Esophagus squamous epithelium (tissue), 5 donors: ENCODE results near the gene RPA1. TPM values are rescaled to one million over a fixed set of nuclear protein-coding genes. Genes with fewer than 3 reads are reported as not detected.

Source experiments
- DNase-seq: peaks from one replicate; lab custom pipeline; 2025; lab: John Stamatoyannopoulos, UW
- H3K27ac ChIP-seq, 4 donors: fragments of 200-600 bp; sonication (generic); one replicate each; pipeline ENCODE4 v1.5.1; 2016 to 2019; ENCODE audit warnings: mild to moderate bottlenecking in 1 of 4
- H3K27me3 ChIP-seq, 4 donors: fragments of 200-600 bp; sonication (generic); 1 replicate in 3 of 4; 2 replicates in 1 of 4; pipeline versions ENCODE4 v1.5.1 to v1.6.0; 2017 to 2021; ENCODE audit warnings: antibody characterized with exemption in 1 of 4
- H3K36me3 ChIP-seq, 3 donors: fragments of 200-600 bp; sonication (generic); one replicate each; pipeline ENCODE4 v1.5.1; 2016 to 2019
- H3K4me1 ChIP-seq, 3 donors: fragments of 200-600 bp; sonication (generic); one replicate each; pipeline ENCODE4 v1.5.1; 2017 to 2019
- H3K4me3 ChIP-seq, 4 donors: fragments of 200-600 bp; sonication (generic); 1 replicate in 3 of 4; 2 replicates in 1 of 4; pipeline ENCODE4 v1.5.1; 2016 to 2019; ENCODE audit warnings: mild to moderate bottlenecking in 2 of 4, moderate library complexity in 1 of 4
- H3K9me3 ChIP-seq, 3 donors: fragments of 200-600 bp; sonication (generic); one replicate each; pipeline ENCODE4 v1.5.1; 2016 to 2019
- POLR2A ChIP-seq, 4 donors: fragments of 450-650 bp; IDR thresholded peaks; one replicate each; pipeline ENCODE4 v1.6.1; 2017; ENCODE audit warnings: antibody characterized with exemption in 4 of 4, mild to moderate bottlenecking in 4 of 4, moderate library complexity in 3 of 4
- WGBS, 2 donors: methylation state at CpG; one replicate each; pipeline ENCODE4 v1.1.5; 2018; 5-methylcytosine and 5-hydroxymethylcytosine counted together
- intact Hi-C: fragments of 100-400 bp; cut with DNase I; formaldehyde crosslinking; loops from one replicate; pipeline ENCODE4 v1.15.0; 2022
- total RNA-seq, 4 donors: library from RNA; depleted of rRNA; stranded (reverse); fragments of >200 nt; gene quantifications; one replicate each; pipeline ENCODE4 v1.1.0, GENCODE V29; 2016
- TF ChIP-seq, protein P1 (sequence below), 6 experiments: fragments of 450-650 bp in 4 of 6; fragments of 200-600 bp in 2 of 6; sonication (generic) in 2 of 6; IDR thresholded peaks; one replicate each; pipeline ENCODE4 v1.5.1; 2016 to 2019; ENCODE audit warnings: antibody characterized with exemption in 6 of 6, mild to moderate bottlenecking in 4 of 6, moderate library complexity in 4 of 6
- donor health status: DM: yes; HTN: yes; CAD: no.

The RPA1 gene
- total RNA-seq, 4 donors from 2014 or later: 16.3 to 29.8 (median 25.6) TPM

DNA sequence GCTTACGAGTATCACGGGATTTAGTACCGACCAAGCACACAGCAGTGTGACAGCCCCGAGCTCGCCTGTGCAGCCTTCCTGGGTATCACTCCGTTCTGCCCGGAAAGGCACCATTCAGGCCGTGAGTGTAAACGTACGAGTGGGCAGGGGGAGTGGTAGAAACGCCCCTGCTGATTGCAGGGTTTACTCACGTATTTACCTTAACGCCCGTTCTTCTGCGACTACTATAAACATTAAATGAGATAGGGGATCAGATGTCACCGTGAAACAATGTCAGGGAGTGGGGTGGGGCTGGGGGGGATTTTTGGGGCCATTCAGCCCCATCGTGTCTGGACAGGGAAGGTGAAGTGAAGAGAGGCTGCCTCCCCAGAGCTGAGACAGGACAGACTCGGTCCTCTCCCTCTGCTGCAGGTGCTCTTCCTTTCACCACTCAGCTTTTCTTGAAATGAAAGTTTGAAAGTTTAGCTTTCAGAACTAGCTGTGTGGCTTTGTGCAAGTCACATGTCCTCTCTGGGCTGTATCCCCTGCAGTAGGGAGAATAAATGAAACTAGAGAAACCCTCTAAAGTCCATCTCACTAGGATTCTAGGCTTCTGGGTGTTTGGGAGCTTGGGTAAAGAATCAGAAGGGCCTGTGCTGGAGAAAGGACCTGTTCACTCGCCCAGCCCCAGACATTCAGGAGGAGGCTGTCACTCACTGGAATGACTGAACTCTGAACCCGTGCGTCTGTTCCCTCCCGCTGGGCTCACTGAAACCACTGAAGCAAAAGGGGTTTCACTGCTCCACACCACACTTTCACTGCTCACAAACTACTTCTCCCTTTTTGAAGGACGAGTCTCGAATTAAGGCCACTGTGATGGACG is 66.7 kb downstream of the RPA1 start:
- Histone ChIP-seq H3K27me3 (no peaks in the 10 kb centered on the region), H3K36me3 (peaks cover 11 to 79% (median 19%) of the 10 kb centered on the region in 3 donors), H3K9me3 (no peaks in the 10 kb centered on the region), H3K27ac (no peak overlapping the region), H3K4me3 (no peak overlapping the region), H3K4me1 (no peaks in the 10 kb centered on the region)
- TF ChIP-seq POLR2A (IDR thresholded peaks at IDR 0.05): no peak
- TF ChIP-seq, protein P1, sequence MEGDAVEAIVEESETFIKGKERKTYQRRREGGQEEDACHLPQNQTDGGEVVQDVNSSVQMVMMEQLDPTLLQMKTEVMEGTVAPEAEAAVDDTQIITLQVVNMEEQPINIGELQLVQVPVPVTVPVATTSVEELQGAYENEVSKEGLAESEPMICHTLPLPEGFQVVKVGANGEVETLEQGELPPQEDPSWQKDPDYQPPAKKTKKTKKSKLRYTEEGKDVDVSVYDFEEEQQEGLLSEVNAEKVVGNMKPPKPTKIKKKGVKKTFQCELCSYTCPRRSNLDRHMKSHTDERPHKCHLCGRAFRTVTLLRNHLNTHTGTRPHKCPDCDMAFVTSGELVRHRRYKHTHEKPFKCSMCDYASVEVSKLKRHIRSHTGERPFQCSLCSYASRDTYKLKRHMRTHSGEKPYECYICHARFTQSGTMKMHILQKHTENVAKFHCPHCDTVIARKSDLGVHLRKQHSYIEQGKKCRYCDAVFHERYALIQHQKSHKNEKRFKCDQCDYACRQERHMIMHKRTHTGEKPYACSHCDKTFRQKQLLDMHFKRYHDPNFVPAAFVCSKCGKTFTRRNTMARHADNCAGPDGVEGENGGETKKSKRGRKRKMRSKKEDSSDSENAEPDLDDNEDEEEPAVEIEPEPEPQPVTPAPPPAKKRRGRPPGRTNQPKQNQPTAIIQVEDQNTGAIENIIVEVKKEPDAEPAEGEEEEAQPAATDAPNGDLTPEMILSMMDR (IDR thresholded peaks at IDR 0.05): no peak
- intact Hi-C loops: no loop called here
- DNase-seq: no peak
- WGBS, 2 donors: 70 to 86% methylated on average over 23 to 24 of the region's 25 CpGs

DNA sequence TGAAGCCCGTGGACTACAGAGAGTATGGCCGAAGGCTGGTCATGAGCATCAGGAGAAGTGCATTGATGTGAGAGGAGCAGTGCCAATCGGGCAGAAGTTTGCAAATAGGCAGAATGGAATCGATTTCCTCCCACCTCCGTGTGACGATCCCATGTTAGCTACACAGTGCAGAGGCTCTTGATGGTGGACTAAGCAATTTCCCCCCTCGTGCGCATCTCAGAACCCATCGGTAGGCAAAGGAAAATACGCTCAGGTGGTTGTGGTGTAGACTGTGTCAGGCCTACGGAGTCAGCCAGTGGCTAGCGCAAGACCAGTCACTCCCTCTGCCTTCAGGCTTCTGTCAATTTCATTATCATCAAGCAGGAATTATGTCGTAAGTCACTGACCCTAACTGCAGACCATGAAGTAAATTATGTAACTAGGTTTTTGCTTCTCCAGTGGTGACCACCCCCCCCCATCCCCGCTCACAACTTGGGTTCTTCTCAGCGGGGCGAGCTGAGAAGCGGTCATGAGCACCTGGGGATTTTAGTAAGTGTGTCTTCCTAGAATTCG is 67.4 kb downstream of the RPA1 start:
- H3K27me3 ChIP-seq: no peaks in the 10 kb centered on the region
- DNase-seq: no peak
- 87 to 92% methylated on average over 18 of the region's 18 CpGs for WGBS, 2 donors
- H3K4me3 ChIP-seq: no peak overlapping the region
- H3K9me3 ChIP-seq: no peaks in the 10 kb centered on the region
- H3K36me3 ChIP-seq: peaks cover 11 to 72% (median 15%) of the 10 kb centered on the region in 3 donors
- H3K27ac ChIP-seq: no peak overlapping the region
- no peaks in the 10 kb centered on the region for H3K4me1 ChIP-seq
- TF ChIP-seq POLR2A (IDR thresholded peaks at IDR 0.05): no peak
- TF ChIP-seq, protein P1 (IDR thresholded peaks at IDR 0.05): no peak
- intact Hi-C loops: no loop called here

GRCh38 chr17:1898332-1898731 is 68.5 kb downstream of the RPA1 start:
- Histone ChIP-seq H3K4me1 (no peaks in the 10 kb centered on the region), H3K27me3 (peaks cover 0 to under 1% (median 0%) of the 10 kb centered on the region in 4 donors), H3K4me3 (no peak overlapping the region), H3K36me3 (peaks cover 11 to 60% (median 15%) of the 10 kb centered on the region in 3 donors), H3K27ac (no peak overlapping the region), H3K9me3 (no peaks in the 10 kb centered on the region)
- TF ChIP-seq, protein P1 (IDR thresholded peaks at IDR 0.05): no peak
- TF ChIP-seq POLR2A (IDR thresholded peaks at IDR 0.05): no peak
- WGBS, 2 donors: 83 to 90% methylated on average over 6 to 7 of the region's 17 CpGs
- DNase-seq: no peak
- intact Hi-C loops: no loop called here

GRCh38 chr17:1898872-1899271 is 69.1 kb downstream of the RPA1 start:
- H3K36me3 ChIP-seq: peaks cover 11 to 55% (median 15%) of the 10 kb centered on the region in 3 donors
- intact Hi-C loops: no loop called here

More at GRCh38 chr17:1898872-1899271, 69.1 kb downstream of the RPA1 start:
- DNase-seq: no peak
- 89 to 100% methylated on average over 1 to 12 of the region's 12 CpGs for WGBS, 2 donors
- Histone ChIP-seq H3K27me3 (peaks cover 0 to 5% (median 0%) of the 10 kb centered on the region in 4 donors), H3K9me3 (no peaks in the 10 kb centered on the region), H3K27ac (no peak overlapping the region), H3K4me3 (no peak overlapping the region), H3K4me1 (no peaks in the 10 kb centered on the region)
- no peak for TF ChIP-seq POLR2A (IDR thresholded peaks at IDR 0.05)
- TF ChIP-seq, protein P1 (IDR thresholded peaks at IDR 0.05): no peak
